GM20000 (cell line): ENCODE data around the gene PHKA2.

Experiments used
- DNase-seq: peaks from one replicate; pipeline ENCODE4 v3.0.0; 2012; ENCODE audit warnings: low spot score
- CTCF ChIP-seq: IDR thresholded peaks from 2 replicates; pipeline ENCODE4 v1.5.1; 2012; ENCODE audit warnings: mild to moderate bottlenecking, control low read depth; ENCODE audit errors: extremely low read depth, missing control alignments

The PHKA2 gene

GRCh38 chrX:18890724-18891547 lies 93.0 kb downstream of the PHKA2 start:
- TF ChIP-seq CTCF = no peak
- no peak for DNase-seq

- no peak for TF ChIP-seq CTCF
- no peak for DNase-seq
These were observed 93.9 kb downstream of the PHKA2 start for GRCh38 chrX:18890049-18890381.

- no peak for DNase-seq
- no peak for TF ChIP-seq CTCF
These were observed 94.4 kb downstream of the PHKA2 start for GRCh38 chrX:18889346-18890048.

- no peak for TF ChIP-seq CTCF
- DNase-seq = no peak
These were observed 95.6 kb downstream of the PHKA2 start for GRCh38 chrX:18888281-18888680.

GRCh38 chrX:18887825-18888212 lies 96.1 kb downstream of the PHKA2 start:
- no peak for DNase-seq
- TF ChIP-seq CTCF = no peak

- no peak for DNase-seq
- TF ChIP-seq CTCF = no peak
These were observed 96.6 kb downstream of the PHKA2 start for GRCh38 chrX:18887177-18887824.
